HG02610 (cell line): ENCODE measurements around the gene PCGF6.
"Not testable (repeated sequence)": the region's sequence is repeated elsewhere in the genome, so short reads cannot be mapped to it uniquely, and the experiment has no call there.

ENCODE experiments used
- ATAC-seq: cut with Tn5 transposase; IDR thresholded peaks from one replicate; pipeline ENCODE4 v1.9.1; 2021; ENCODE audit warnings: mild to moderate bottlenecking, moderate library complexity; ENCODE audit not compliant: unreplicated experiment

PCGF6 gene, protein sequence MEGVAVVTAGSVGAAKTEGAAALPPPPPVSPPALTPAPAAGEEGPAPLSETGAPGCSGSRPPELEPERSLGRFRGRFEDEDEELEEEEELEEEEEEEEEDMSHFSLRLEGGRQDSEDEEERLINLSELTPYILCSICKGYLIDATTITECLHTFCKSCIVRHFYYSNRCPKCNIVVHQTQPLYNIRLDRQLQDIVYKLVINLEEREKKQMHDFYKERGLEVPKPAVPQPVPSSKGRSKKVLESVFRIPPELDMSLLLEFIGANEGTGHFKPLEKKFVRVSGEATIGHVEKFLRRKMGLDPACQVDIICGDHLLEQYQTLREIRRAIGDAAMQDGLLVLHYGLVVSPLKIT

DNA sequence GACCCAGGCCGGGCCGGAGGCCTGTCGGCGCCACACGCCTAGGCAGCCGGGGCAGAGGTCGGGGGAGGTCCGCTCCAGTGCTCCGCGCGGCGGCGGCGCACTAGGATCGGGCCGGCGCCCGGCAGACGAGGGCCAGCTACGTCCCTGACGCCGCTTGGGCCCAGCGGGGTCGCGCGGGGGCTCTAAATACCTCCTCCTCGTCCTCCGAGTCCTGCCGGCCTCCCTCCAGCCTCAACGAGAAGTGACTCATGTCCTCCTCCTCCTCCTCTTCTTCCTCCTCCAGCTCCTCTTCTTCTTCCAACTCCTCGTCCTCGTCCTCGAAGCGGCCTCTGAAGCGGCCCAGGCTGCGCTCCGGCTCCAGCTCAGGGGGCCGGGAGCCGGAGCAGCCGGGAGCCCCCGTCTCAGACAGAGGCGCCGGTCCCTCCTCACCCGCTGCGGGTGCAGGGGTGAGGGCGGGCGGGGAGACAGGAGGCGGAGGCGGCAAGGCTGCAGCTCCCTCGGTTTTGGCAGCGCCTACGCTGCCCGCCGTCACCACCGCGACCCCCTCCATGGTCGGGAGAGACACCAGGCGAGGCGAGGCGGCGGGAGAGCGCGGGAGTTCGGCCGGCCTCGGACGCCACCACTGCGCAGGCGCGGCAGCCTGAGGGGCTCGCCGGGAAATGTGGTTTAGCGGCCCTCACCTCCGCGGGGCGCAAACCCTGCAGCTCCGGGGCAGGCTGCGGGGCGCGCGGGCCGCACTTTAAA lies at the start of gene PCGF6:
TSS of gene PCGF6 (minus strand) at position 624 of the 744 bp plus-strand sequence. CDS start at position 550, 74 bp downstream.
- peak; percentile 85 for ATAC-seq

DNA sequence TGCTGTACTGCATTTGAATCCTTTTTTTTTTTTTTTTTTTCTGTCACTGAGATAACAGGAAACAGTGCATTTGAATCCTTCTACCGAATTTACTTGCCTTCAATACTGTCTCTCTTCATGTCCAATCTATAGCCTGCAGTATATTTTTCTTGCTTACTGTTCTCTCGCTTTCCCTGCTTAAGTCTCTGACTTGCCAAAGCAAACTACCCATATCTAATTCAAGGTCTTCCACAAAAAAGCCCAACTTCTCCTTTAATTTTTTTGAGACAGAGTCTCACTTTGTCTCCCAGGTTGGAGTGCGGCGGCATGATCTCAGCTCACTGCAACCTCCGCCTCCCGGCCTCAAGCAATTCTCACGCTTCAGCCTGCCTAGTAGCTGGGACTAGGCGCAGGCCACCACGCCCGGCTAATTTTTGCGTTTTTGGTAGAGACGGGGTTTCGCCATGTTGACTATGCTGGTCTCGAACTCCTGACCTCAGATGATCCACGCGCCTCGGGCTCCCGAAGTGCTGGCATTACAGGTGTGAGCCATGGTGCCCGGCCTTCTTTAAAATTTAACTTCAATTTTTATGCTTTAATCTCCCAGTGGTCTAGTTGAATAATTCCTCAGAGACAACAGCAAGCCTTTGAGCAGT lies 46.4 kb upstream of the PCGF6 start:
- ATAC-seq: no peak

DNA sequence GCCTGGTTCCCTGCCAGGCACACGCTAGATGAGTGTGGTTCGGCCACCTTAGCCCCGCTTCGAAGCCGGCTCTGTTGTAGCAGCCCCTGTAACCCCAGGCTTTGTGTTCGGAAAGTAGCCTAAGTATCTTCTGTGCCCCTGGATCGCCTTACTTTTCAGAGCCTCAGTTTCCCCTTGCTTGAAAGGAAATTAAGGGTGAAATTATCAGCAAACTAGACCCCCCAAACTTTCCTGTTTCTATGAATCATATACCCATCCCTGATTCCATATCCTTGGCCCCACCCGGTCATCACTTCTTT lies 45.8 kb upstream of the PCGF6 start:
- ATAC-seq: no peak

DNA sequence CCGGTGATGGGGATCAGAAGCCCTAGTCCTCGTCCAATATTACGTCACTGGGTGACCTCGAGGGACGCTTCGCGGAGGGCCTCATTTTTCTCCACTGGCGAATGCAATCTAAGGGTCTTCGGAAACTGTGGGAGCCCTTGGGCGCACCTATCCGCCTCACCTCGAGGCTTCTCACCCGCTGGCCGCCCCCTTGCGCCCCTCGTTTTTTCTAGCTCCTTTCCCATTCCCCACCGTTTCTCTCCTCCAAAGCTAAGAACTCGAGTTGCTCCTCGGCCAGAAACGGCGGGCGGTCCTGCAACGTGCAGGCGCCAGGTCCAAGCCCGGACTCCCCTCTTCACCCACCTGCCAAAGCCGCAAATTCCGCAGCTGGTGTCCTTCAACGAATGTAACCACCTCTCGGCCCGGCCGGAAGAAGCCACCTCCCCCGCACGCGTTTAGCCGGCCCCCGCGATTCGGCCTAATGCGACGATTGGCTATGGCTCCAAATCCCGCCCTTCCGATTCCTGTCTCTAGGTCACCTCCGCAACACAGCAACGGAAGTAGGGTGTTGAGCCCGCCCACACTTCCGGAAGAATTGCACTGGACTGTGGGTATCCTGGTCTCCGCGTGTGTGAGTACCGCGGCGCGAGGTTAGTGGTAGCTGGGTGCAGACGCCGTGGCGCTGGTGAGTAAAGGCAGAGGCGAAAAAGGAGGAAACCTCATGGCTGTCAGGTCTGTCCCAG lies 45.3 kb upstream of the PCGF6 start, which contains the start of the genes ATP5MK and PDCD11:
TSS of gene ATP5MK (minus strand) at position 409 of the 722 bp plus-strand sequence. CDS start 4,018 bp downstream, outside the sequence.
TSS of gene PDCD11 (plus strand) at position 560 of the 722 bp plus-strand sequence. CDS start 1,801 bp downstream, outside the sequence.
- peak; percentile 99 for ATAC-seq

DNA sequence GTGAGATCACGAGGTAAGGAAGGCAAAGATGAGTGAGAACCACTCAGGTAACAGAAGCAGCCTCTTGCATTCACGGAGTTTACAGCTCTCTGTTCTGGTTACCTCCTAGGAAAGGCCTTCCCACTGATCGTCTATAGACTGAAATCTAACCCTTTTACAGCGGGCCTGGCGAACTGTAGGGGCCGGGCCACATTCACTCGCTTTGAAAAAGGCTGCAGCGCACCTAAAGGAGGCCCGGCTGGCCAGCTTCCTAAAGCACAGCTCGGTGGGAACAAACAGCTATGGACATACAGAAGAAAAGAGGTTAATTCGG lies 44.8 kb upstream of the PCGF6 start:
- no peak for ATAC-seq

DNA sequence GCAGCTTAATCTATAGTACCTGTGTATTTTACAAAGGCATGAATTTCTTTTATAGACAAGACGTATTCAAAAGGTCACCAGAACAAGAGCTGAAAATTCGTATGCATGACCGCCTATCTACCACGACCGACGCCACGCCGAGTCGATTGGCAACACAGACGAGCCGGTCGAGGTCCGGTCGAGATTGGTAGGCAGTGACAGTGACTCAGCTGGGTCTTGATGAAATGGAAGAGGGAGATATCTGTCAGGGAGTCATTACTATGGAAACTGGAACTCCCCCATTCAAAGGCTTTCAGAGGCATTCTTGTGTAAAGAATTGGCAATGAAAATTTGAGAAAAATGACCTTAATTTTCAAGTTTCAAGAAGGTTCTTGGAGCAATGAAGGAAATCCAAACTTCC lies 43.2 kb upstream of the PCGF6 start:
- ATAC-seq: no peak

DNA sequence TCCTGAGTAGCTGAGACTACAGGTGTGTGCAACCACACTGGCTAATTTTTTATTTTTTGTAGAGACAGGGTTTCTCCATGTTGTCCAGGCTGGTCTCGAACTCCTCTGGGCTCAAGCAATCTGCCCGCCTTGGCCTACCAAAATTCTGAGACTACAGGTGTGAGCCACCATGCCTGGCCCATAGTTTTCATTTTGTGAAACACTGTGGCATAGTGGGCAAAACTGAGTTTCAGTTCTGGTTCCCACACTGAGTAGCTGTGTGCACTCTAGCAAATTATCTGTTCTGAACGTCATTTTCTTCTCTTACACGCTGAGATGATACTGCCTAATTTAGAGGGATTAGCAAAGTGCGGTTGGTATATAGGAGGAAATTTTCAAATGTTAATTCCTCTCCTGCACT lies 31.8 kb upstream of the PCGF6 start:
- ATAC-seq: no peak

DNA sequence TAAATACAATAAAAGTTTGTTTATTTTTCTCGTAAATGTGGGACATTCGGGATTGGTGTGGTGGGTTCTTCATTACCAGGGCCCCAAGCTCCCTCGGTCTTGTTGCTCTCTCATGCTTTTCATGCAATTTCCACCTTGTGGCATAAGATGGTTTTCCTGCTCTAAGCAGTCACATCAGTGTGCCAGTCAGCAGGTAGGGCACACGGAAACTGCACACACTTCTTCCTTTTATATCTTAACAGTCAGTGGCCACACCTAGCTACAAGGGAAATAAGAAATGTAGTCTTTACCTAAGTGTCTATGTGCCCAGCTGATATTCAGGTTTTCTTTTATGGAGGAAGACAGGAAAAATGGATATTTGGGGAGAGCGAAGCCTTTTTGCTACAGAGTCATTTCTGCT lies 23.3 kb upstream of the PCGF6 start:
- ATAC-seq: no peak

DNA sequence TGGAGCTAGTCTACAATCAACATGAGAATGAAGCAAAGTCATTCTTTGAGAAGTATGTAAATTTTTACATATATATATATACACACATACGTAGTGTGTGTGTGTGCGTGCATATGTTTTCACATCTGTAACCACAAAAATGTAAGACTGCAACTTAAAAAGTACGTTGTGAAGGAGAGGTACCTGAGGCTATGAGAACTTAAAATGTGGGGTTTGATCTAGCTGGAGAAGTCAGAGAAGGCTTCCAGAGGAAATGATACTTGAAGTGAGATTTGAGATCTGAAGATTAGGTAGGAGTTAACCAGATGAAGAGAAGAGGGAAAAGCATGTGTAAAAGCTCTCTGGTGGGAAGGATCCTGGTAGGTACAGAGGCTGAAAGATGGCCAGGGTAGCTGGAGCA lies 22.6 kb upstream of the PCGF6 start:
- peak; percentile 58 for ATAC-seq

DNA sequence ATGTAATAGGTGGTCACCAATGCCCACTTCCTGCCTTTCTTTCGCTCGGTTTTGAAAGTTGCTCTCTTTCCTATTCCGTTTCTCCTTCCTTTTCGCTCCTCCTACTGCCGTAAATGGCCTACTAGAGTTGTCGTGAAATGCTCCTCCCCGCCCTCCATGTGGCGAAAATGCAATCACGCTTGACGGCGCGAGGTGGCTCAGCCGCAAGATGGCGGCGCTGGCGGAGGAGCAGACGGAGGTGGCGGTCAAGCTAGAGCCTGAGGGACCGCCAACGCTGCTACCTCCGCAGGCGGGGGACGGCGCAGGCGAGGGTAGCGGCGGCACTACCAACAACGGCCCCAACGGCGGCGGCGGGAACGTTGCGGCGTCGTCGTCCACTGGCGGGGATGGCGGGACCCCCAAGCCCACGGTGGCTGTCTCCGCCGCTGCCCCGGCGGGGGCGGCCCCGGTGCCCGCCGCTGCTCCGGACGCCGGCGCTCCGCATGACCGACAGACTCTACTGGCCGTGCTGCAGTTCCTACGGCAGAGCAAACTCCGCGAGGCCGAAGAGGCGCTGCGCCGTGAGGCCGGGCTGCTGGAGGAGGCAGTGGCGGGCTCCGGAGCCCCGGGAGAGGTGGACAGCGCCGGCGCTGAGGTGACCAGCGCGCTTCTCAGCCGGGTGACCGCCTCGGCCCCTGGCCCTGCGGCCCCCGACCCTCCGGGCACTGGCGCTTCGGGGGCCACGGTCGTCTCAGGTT lies 17.0 kb upstream of the PCGF6 start, which contains the start of gene TAF5:
TSS of gene TAF5 (plus strand) at position 195 of the 737 bp plus-strand sequence. CDS start at position 209, 14 bp downstream.
- peak; percentile 51 for ATAC-seq

DNA sequence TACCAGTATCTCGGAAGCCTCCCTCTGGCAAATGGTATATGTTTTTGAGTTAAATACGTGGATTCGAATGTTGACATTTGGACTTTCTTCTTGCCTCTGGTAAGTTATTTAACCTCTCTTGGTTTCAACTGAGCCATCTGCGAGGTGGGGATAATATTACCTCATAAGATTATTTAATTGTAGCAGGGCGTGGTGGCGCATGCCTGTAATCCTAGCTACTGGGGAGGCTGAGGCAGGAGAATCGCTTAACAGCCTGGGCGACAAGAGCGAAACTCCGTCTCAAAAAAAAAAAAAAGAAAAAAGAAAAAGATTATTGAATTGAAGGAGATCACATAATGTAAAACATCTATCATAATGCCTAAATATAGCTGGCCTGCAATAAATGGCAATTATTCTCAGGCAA lies 16.4 kb upstream of the PCGF6 start:
- ATAC-seq: no peak

DNA sequence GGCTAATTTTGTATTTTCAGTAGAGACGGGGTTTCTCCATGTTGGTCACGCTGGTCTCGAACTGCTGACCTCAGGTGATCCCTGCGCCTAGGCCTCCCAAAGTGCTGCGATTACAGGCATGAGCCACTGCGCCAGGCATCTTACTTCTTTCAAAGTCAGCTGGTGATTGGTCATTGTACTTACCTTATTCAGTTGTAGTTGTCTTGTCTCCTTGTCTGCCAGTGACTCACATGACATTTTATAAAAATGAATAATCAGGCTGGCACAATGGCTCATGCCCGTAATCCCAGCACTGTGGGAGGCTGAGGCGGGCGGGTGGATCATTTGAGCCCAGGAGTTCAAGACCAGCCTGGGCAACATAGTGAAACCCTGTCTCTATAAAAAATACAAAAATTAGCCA lies 9.9 kb upstream of the PCGF6 start:
- not testable (repeated sequence) for ATAC-seq

DNA sequence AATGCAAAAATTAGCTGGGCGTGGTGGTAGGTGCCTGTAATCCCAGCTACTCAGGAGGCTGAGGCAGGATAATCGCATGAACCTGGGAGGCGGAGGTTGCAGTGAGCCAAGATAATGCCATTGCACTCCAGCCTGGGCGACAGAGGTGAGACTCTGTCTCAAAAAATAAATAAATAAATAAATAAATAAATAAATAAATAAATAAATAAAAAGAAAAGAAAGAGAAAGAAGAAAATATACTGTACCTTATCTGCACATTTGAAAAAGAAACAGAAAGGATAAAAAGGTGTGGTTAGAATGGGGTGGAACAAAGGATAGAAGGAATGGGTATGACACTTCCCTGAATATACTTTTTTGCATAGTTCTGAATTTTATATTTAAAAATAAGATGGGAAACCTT lies 8.6 kb upstream of the PCGF6 start:
- not testable (repeated sequence) for ATAC-seq

DNA sequence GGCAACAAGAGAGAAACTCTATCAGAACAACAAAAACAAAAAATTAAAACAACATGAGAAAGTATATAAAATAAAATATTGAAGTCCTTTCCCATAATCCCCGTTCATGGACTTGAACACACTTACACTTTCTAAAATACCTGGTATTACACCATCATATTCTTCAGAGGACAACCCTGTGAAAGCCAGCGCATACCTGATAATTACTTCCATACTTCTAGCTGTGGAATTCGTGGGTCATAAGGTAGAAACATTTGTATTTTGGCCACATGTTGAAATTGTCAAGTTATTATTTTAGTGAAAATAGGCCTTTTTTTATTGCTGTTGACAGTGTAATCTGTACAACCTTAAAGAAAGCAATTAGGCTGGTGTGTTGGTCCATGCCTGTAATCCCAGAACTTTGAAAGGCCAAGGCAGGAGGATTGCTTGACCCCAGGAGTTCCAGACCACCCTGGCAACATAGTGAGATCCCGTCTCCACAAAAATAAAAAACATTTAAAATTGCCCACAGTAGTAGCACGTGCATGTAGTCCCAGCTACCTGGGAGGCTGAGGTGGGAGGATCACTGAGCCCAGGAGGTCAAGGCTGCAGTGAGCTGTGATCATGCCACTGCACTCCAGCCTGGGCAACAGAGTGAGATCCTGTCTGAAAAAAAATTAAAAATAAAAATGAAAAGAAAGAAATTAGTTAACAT lies 5.1 kb upstream of the PCGF6 start:
- ATAC-seq: no peak

DNA sequence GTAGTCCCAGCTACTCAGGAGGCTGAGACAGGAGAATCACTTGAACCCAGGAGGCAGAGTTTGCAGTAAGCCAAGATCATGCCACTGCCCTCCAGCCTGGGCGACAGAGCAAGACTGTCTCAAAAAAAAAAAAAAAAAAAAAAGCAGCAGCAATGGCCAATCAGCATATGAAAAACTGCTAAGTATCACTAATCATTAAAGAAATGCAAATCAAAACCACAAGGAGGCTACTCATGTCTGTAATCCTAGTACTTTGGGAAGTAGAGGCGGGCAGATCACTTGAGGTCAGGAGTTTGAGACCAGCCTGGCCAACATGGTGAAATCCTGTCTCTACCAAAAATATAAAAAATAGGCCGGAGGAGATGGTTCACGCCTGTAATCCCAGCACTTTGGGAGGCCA lies 3.6 kb upstream of the PCGF6 start:
- not testable (repeated sequence) for ATAC-seq

DNA sequence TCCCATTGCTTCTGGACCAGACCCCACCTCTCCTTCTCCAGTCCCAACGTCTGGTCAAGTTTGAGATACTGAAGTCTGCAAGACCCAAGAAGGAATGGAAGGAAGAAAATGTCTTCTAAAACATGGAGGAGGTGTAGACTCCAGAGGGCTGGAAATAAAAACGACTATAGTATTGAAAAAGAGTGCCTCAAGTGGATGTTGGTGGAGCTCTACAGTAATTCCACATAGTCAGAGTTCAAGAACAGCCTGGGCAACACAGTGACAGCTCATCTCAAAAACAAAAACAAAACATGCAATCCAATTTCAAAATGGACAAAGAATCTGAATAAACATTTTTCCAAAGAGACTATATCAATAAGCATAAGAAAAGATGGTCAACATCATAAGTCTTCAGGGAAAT lies 2.3 kb upstream of the PCGF6 start:
- no peak for ATAC-seq

DNA sequence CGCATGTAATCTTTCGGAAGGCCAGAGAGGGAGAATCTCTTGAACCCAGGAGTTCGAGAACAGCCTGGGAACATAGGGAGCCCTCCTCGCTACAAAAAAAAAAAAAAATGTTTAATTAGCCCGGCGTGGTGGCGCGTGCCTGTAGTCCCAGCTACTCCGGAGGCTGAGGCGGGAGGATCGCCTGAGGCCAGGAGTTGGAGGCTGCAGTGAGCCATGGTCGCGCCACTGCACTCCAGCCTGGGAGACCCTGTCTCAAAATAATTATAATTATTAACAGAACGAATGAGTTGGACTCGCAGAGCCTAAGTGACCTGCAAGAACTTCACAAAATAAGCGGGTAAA lies 794 bp downstream of the PCGF6 start:
- ATAC-seq: no peak

DNA sequence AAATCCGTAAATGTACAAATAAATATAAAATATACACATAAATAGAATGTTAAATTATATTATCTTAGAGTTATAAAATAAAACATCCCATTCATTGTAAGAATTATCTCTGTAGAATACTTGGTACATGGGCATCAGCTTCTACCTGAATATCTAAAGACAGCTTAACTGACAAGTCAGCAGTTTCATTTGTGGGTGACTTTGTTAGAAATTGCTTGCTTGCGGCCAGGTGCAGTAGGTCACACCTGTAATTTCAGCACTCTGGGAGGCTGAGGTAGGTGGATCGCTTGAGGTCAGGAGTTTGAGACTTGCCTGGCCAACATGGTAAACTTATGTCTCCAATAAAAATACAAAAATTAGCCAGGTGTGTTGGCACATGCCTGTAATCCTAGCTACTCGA lies 14.6 kb downstream of the PCGF6 start:
- no peak for ATAC-seq

DNA sequence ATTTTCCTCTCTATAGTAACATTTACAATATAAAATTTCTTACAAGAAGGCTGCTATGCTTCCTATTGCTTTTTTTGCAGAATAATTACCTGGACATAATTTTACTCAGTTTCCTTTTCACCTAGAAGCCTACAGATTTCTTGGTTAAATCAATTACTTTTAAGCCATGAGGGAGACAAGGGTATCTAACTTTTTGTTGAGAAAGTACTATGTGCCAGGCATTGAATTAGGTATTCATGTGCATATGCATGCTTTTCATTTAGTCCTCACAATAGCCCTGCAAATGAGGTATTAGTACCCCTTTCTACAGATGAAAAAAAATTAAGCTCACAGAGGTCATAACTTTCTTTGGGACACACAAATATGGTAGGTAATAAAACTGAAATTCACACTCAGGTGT lies 16.4 kb downstream of the PCGF6 start:
- no peak for ATAC-seq

DNA sequence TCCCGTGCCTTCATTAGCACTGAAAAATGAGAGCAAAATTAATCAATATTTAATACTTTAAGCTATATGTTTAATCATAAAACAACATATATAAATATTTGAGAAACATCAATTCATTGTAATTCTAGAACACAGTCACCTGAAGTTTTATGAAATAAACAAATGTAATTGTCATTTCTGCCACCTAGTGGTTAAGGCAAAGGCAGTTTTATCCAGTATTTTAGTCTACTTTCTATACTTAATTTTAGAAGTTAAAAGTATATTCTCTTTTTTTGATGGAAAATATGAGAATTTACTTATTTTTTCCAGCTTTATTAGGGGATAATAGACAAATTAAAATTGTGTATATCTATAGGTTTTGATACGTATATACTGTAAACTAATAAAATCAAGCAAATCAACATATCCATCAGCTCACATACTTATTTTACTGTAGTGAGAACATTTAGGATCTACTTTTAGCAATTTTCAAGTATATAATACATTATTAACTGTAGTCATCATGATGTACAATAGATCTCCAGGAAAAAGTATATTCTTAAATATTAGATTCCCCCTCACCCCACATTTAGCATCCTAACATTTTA lies 16.9 kb downstream of the PCGF6 start:
- no peak for ATAC-seq
